Heart right ventricle (tissue), 16 donors: ENCODE results near the gene KRTAP5-4. TPM values are rescaled to one million over a fixed set of nuclear protein-coding genes. Genes with fewer than 3 reads are reported as not detected.

Source experiments
- ATAC-seq, 8 donors: fragments of 200-7000 bp; cut with Tn5 transposase; one replicate each; pipeline ENCODE4 v1.9.1; 2020; ENCODE audit warnings: mild to moderate bottlenecking in 8 of 8, moderate library complexity in 8 of 8, moderate number of reproducible peaks in 1 of 8
- DNase-seq, 2 donors: peaks; one replicate each; pipeline ENCODE4 v3.0.0-alpha.2; 2020
- H3K27ac ChIP-seq, 10 donors: fragments of 200-600 bp; sonication (generic) in 2 of 10; one replicate each; pipeline versions ENCODE4 v1.5.0 to v1.8.0; 2020 to 2022; ENCODE audit warnings: mild to moderate bottlenecking in 3 of 10
- H3K27me3 ChIP-seq, 7 donors: fragments of 200-600 bp; one replicate each; pipeline ENCODE4 v1.8.0; 2021 to 2022; ENCODE audit warnings: mild to moderate bottlenecking in 2 of 7
- H3K36me3 ChIP-seq, 9 donors: fragments of 200-600 bp; sonication (generic) in 1 of 9; one replicate each; pipeline versions ENCODE4 v1.5.0 to v1.8.0; 2020 to 2022; ENCODE audit warnings: mild to moderate bottlenecking in 2 of 9
- H3K4me1 ChIP-seq, 9 donors: fragments of 200-600 bp; sonication (generic) in 1 of 9; one replicate each; pipeline versions ENCODE4 v1.5.0 to v1.8.0; 2020 to 2022; ENCODE audit warnings: mild to moderate bottlenecking in 4 of 9
- H3K4me3 ChIP-seq, 10 donors: fragments of 200-600 bp; sonication (generic) in 2 of 10; one replicate each; pipeline versions ENCODE4 v1.5.0 to v1.8.0; 2020 to 2022; ENCODE audit warnings: mild to moderate bottlenecking in 7 of 10, moderate library complexity in 2 of 10
- H3K9me3 ChIP-seq, 11 donors: fragments of 200-600 bp in 10 of 11; sonication (generic) in 2 of 11; one replicate each; pipeline versions ENCODE4 v1.5.0 to v1.8.0; 2013 to 2022; ENCODE audit warnings: mild to moderate bottlenecking in 2 of 11, control low read depth in 1 of 11, moderate library complexity in 1 of 11
- CTCF ChIP-seq, 9 donors: fragments of 200-600 bp; sonication (generic) in 2 of 9; IDR thresholded peaks; one replicate each; pipeline versions ENCODE4 v1.5.0 to v1.8.0; 2021 to 2022; ENCODE audit warnings: antibody characterized with exemption in 9 of 9, mild to moderate bottlenecking in 5 of 9, moderate library complexity in 1 of 9
- WGBS, 2 donors: extraction: QIAGEN DNeasy Blood & Tissue Kit; methylation state at CpG; one replicate each; pipeline ENCODE4 v1.1.7; 2013; ENCODE audit warnings: inconsistent platforms in 1 of 2; 5-methylcytosine and 5-hydroxymethylcytosine counted together
- intact Hi-C, 10 donors: fragments of 100-400 bp; cut with DNase I; formaldehyde crosslinking; loops; one replicate each; pipeline versions ENCODE4 v1.11.1 to v1.14.2; 2022
- polyA plus RNA-seq, 2 donors: library from polyadenylated mRNA; stranded (reverse); fragments of 200-250 nt; gene quantifications; one replicate each; pipeline ENCODE4 v1.2.3, GENCODE V29; 2013
- total RNA-seq, 10 donors: library from RNA; stranded (reverse); fragmentation: NEBNext Ultra II Directional in 3 of 10; extraction: Animal tissue kit (Norgen Biotek cat#: 25700) in 3 of 10; gene quantifications; one replicate each; pipeline versions ENCODE4 v1.2.1 to v1.2.4, GENCODE V29; 2021 to 2023
- donor health status: Arrhythmogenic right ventricular cardiomyopathy.
- donor health status: ischemic (EF 13 %, LVEDD 7.1; RV severe dilation, severe dysfunction).
- donor health status: healthy with polysubstance abuse.
- donor health status: DM: no; HTN: yes; CAD: no.
- donor health status: DM: no; HTN: no; CAD: no.
- donor health status: ischemic (EF 25% LVEDD 6.9; RV normal size, moderate dysfunction).
- donor health status: ischemic (EF 25% LVEDD 5.7; RV mildly dilated, moderate dysfunction).
- donor health status: healthy.
- donor health status: DM: yes; HTN: yes; CAD: no.
- donor health status: Ischemic cardiomyopathy.
- donor health status: ischemic (EF 35%, LVEDD 5.7; RV mildly dilated, moderate dysfunction).
- donor health status: nonischemic (EF 11% LVEDD 7.7; RV severe dilation, severe dysfunction).
- donor health status: DM: yes; HTN: yes; CAD: no.
- donor health status: PGD.
- donor health status: ischemic (EF 29% LVEDD 5.4; RV normal size, mild dysfunction).
- donor health status: nonischemic (EF 23%, LVEDD 6.1; RV moderate dilation, normal function).

KRTAP5-4 gene
- total and polyA plus RNA-seq, 12 donors: not detected

DNA sequence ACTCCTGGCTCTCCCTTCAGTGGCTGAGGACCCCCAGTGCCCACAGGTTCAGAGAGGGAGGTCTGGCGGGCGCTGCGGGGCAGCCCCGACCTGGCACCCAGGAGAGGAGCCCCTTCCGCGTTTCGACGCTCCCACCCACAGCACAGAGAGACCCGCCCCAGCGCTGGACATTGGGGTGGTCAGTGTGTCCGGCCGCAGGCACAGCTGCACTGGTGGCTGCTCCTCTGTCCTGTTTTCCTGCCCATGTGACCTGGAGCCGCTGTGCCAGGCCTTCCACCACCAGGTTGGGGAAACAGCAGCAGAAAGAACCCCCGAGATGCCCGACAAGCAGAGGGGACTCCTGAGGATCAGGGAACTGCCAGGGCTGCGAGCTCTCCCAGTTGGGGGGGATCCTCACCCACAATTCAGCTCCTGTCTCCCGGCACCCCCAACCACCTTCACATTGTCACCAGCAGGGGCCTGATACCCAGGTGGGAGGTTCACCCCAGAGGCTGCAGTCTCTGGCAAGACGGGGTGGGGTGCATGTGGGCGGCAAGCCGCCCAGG, 21.3 kb upstream of the KRTAP5-4 start:
- 92 to 95% methylated on average over 19 to 20 of the region's 20 CpGs for WGBS, 2 donors
- Histone ChIP-seq H3K36me3 (no peaks in the 10 kb centered on the region), H3K4me1 (peaks cover 0 to 25% (median 11%) of the 10 kb centered on the region in 9 donors), H3K27ac (no peak overlapping the region), H3K27me3 (peaks cover 0 to 28% (median 16%) of the 10 kb centered on the region in 7 donors), H3K4me3 (no peak overlapping the region), H3K9me3 (no peaks in the 10 kb centered on the region)
- no peak for TF ChIP-seq CTCF (IDR thresholded peaks at IDR 0.05)
- intact Hi-C loops: loop anchor here in 1 of 10 donors (10.0 kb wide), 1 partner anchor 512 kb away; no protein-coding TSS in a partner anchor
- ATAC-seq (no peak), DNase-seq (no peak)

DNA sequence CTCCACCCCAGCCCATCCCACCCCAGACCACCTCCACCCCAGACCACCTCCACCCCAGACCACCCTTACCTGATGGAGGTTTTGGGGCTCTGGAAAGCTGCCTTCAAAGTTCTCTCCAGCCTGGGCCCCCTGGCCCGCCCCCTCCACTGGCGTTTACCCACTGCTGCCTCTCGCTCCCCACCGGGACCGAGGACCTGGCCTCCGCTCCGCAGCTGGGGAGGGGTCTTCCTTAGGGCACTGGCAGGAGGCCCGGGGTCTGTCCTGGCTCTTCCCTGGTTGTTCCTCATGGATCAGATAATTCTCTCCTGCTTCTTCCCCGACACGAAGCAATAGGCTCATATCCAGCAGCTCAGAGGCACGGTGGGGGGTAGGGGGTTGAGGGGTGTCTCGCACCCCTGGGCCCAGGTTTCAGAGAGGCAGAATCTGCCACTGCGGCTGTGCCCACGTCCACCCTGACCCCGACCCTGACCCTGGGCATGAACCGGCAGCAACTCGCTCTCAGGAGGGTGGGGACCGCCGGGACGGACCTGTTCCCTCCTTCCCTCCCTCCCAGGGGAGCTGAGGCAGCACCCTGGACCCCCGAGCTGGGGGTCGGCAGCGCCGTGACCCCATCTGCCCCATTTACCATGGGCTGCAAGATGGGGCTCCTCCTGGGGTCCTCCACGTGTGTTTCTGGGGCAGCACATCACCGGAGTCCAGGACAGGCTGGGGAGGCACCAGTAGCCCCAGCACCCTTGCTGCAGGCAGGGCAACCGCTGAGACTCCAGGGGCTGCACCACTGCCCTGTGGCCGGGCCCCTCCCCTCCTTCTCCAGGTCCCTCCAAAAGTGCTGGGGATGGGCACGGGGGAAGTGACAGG, 20.6 kb upstream of the KRTAP5-4 start:
- Histone ChIP-seq H3K27me3 (peaks cover 0 to 28% (median 16%) of the 10 kb centered on the region in 7 donors), H3K9me3 (no peaks in the 10 kb centered on the region), H3K4me3 (no peak overlapping the region), H3K27ac (no peak overlapping the region), H3K4me1 (peaks cover 0 to 28% (median 15%) of the 10 kb centered on the region in 9 donors), H3K36me3 (no peaks in the 10 kb centered on the region)
- TF ChIP-seq CTCF (IDR thresholded peaks at IDR 0.05): no peak
- 82% methylated on average over 29 of the region's 29 CpGs for WGBS, 2 donors
- DNase-seq (no peak), ATAC-seq (no peak)
- intact Hi-C loops: loop anchor here in 1 of 10 donors (10.0 kb wide), 1 partner anchor 512 kb away; no protein-coding TSS in a partner anchor

GRCh38 chr11:1641096-1641495, 19.2 kb upstream of the KRTAP5-4 start:
- no peak for TF ChIP-seq CTCF (IDR thresholded peaks at IDR 0.05)
- Histone ChIP-seq H3K9me3 (no peaks in the 10 kb centered on the region), H3K4me1 (peaks cover 0 to 28% (median 15%) of the 10 kb centered on the region in 9 donors), H3K4me3 (no peak overlapping the region), H3K27ac (no peak overlapping the region), H3K36me3 (no peaks in the 10 kb centered on the region), H3K27me3 (peaks cover 0 to 28% (median 16%) of the 10 kb centered on the region in 7 donors)
- intact Hi-C loops: loop anchor here in 1 of 10 donors (10.0 kb wide), 1 partner anchor 514 kb away; no protein-coding TSS in a partner anchor
- DNase-seq (no peak), ATAC-seq (no peak)
- WGBS, 2 donors: 87 to 92% methylated on average over 15 of the region's 15 CpGs

DNA sequence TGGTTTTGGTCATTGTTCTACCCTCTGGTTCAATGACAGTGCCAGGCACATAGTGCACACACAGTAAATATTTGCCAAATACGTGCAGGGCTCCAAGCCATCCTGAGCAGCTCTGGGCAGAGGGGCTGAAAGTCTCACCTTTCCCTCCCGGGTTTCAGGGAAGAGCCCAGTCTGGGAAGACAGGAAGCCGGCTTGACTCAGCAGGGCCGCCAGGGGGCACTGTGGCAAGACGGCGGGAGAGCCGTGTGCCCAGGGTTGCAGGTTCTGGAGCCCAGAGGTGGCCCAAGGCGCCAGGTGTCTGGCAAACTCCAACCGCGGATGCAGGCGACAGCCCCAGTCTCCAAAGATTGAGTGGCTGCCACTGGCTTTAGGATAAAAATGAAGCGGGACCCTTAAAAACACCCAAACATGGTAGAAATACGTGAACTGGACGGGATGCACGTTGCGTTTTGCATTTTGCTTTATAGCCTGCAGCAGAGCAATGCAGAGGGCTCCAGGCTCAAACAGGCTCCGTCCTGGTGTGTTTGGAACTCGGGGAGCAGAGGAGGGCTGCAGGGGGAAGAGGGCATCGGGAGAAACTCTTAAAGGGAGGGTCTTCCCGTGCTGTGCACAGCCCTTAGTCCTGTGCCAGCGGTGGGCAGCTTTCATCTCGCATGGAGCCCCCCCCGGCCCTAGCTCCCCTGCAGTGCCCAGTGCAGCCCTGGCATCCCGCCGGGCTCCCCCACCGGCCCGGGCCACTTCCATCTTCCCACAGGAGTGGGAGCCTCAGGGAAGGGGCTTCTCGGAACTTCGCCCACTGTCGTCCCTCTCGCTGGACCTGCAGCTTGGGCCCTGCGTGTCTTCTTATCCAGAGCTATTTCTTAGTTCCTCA, 18.4 kb upstream of the KRTAP5-4 start:
- peak; percentile 60 to 90 (median 78) for TF ChIP-seq CTCF (IDR thresholded peaks at IDR 0.05)
- Histone ChIP-seq H3K4me3 (no peak overlapping the region), H3K36me3 (no peaks in the 10 kb centered on the region), H3K27me3 (peaks cover 0 to 28% (median 16%) of the 10 kb centered on the region in 7 donors), H3K27ac (peak overlapping the region in 3 of 10 donors; percentile 62 to 69 (median 68)), H3K9me3 (no peaks in the 10 kb centered on the region), H3K4me1 (peaks cover 0 to 28% (median 15%) of the 10 kb centered on the region in 9 donors)
- no peak for DNase-seq
- intact Hi-C loops: loop anchor here in 1 of 10 donors (10.0 kb wide), 1 partner anchor 514 kb away; no protein-coding TSS in a partner anchor
- WGBS, 2 donors: 49 to 59% methylated on average over 32 of the region's 32 CpGs
- ATAC-seq: peak; percentile 39 to 56 (median 46)
